HepG2 (cell line): ENCODE results near the gene HENMT1. TPM values are rescaled to one million over a fixed set of nuclear protein-coding genes. Genes with fewer than 3 reads are reported as not detected.
"Not testable (repeated sequence)": the region's sequence is repeated elsewhere in the genome, so short reads cannot be mapped to it uniquely, and the experiment has no call there.

Experiments
- ATAC-seq: fragments of 200-7000 bp; cut with Tn5 transposase; 3 replicates; pipeline ENCODE4 v1.9.1; 2020; ENCODE audit warnings: mild to moderate bottlenecking, moderate library complexity
- BruUV-seq: library from RNA; stranded (reverse); fragments of 400-500 nt; replicated peaks from 2 replicates; lab custom pipeline; 2021; lab: Mats Ljungman, UMichigan
- CTCF ChIA-PET: fragments of 300-600 bp; formaldehyde crosslinking; extraction: SDS; loops from one replicate; lab custom pipeline; 2021; ENCODE audit warnings: low total read pairs, inconsistent platforms, low intra/inter-chr PET ratio; lab: Yijun Ruan, JAX
- POLR2A ChIA-PET: fragments of 350-600 bp; sonication (Branson Sonifier 250); formaldehyde crosslinking; loops from one replicate; lab custom pipeline; 2020; ENCODE audit warnings: antibody characterized with exemption, inconsistent platforms; lab: Yijun Ruan, JAX
- DNase-seq: peaks from one replicate; pipeline ENCODE4 v3.0.0-alpha.2; 2015; ENCODE audit warnings: low spot score
- FAIRE-seq: peaks from 3 replicates; lab custom pipeline; 2011; peaks lifted over from hg19 to GRCh38; lab: Jason Lieb, UNC
- H2AFZ ChIP-seq: one replicate; pipeline ENCODE4 v1.6.1; 2011; ENCODE audit warnings: low read length, inconsistent platforms
- H3K27ac ChIP-seq: fragments of 300-600 bp; 3 replicates; pipeline ENCODE4 v1.8.0; 2011; ENCODE audit warnings: mixed run types, mild to moderate bottlenecking, mixed read lengths, low read length, inconsistent platforms; ENCODE audit not compliant: insufficient read depth; ENCODE audit errors: extremely low read length
- H3K27me3 ChIP-seq, 2 experiments: fragments of 200-600 bp in 1 of 2; 2 replicates in 1 of 2; 3 replicates in 1 of 2; pipeline versions ENCODE4 v1.6.0 to v1.8.0; 2011; ENCODE audit warnings: low read length in 2 of 2, mild to moderate bottlenecking in 2 of 2, moderate library complexity in 2 of 2, inconsistent platforms in 1 of 2; ENCODE audit not compliant: insufficient read depth in 2 of 2, control insufficient read depth in 1 of 2
- H3K36me3 ChIP-seq, 2 experiments: fragments of 200-600 bp in 1 of 2; replicated peaks in 1 of 2; 2 replicates in 1 of 2; 3 replicates in 1 of 2; pipeline versions ENCODE4 v1.5.1 to v1.8.0; 2011; ENCODE audit warnings: low read length in 2 of 2, inconsistent platforms in 1 of 2; ENCODE audit not compliant: insufficient read depth in 2 of 2, control insufficient read depth in 1 of 2
- H3K4me1 ChIP-seq: 2 replicates; pipeline ENCODE4 v1.5.1; 2012; ENCODE audit warnings: low read length, inconsistent platforms; ENCODE audit not compliant: insufficient read depth
- H3K4me2 ChIP-seq: 2 replicates; pipeline ENCODE4 v1.6.0; 2011; ENCODE audit warnings: low read depth, low read length, inconsistent platforms
- H3K4me3 ChIP-seq, 3 experiments: fragments of 200-600 bp in 1 of 3; sonication (generic), shearing (Covaris generic) in 1 of 3; replicated peaks in 1 of 3; 2 replicates each; pipeline ENCODE4 v1.5.1; 2011 to 2016; ENCODE audit warnings: low read length in 3 of 3, inconsistent platforms in 2 of 3, low read depth in 2 of 3, mild to moderate bottlenecking in 2 of 3, control low read depth in 1 of 3, mixed read lengths in 1 of 3; ENCODE audit not compliant: insufficient read depth in 1 of 3
- H3K79me2 ChIP-seq: one replicate; pipeline ENCODE4 v1.6.1; 2011; ENCODE audit warnings: low read length, inconsistent platforms; ENCODE audit not compliant: insufficient read depth
- H3K9ac ChIP-seq: 2 replicates; pipeline ENCODE4 v1.6.0; 2011; ENCODE audit warnings: mild to moderate bottlenecking, low read depth, low read length, inconsistent platforms; ENCODE audit not compliant: insufficient read depth
- H3K9me3 ChIP-seq: 2 replicates; pipeline ENCODE4 v1.5.1; 2012; ENCODE audit warnings: mild to moderate bottlenecking, low read length
- H4K20me1 ChIP-seq: 2 replicates; pipeline ENCODE4 v1.6.0; 2011; ENCODE audit warnings: inconsistent platforms, mild to moderate bottlenecking, low read length, moderate library complexity; ENCODE audit not compliant: insufficient read depth
- DNMT3B ChIP-seq: conservative IDR thresholded peaks from 2 replicates; pipeline ENCODE4 v1.6.1; 2016; ENCODE audit warnings: missing biosample characterization, control low read depth
- FIP1L1 ChIP-seq: fragments of 200-400 bp; formaldehyde crosslinking; IDR thresholded peaks from 2 replicates; pipeline ENCODE4 v1.6.1; 2018; ENCODE audit warnings: low read depth, mild to moderate bottlenecking, low read length, moderate library complexity, borderline replicate concordance; ENCODE audit not compliant: insufficient read depth
- GMEB2 ChIP-seq: IDR thresholded peaks from 2 replicates; pipeline ENCODE4 v1.6.1; 2016; ENCODE audit warnings: missing biosample characterization, missing genetic modification reagents, low read depth
- HMGXB4 ChIP-seq, 2 experiments: sonication (generic) in 1 of 2; formaldehyde crosslinking in 1 of 2; IDR thresholded peaks; 2 replicates each; pipeline versions ENCODE4 v1.4.0 to v1.6.1; 2018 to 2020; ENCODE audit warnings: missing genetic modification reagents in 2 of 2, borderline replicate concordance in 1 of 2, low read depth in 1 of 2, mild to moderate bottlenecking in 1 of 2, missing biosample characterization in 1 of 2
- IRF1 ChIP-seq: sonication (generic); formaldehyde crosslinking; IDR thresholded peaks from 2 replicates; pipeline ENCODE4 v1.4.0; 2020; ENCODE audit warnings: low read depth, mild to moderate bottlenecking, missing genetic modification reagents
- ISX ChIP-seq: sonication (generic); formaldehyde crosslinking; conservative IDR thresholded peaks from 2 replicates; pipeline ENCODE4 v1.5.0; 2020; ENCODE audit warnings: missing genetic modification reagents
- NFATC3 ChIP-seq: sonication (generic); formaldehyde crosslinking; IDR thresholded peaks from 2 replicates; pipeline ENCODE4 v1.5.1; 2020; ENCODE audit warnings: mild to moderate bottlenecking, missing genetic modification reagents
- NRL ChIP-seq: sonication (generic); formaldehyde crosslinking; IDR thresholded peaks from 2 replicates; pipeline ENCODE4 v1.5.0; 2020; ENCODE audit warnings: missing genetic modification reagents, mild to moderate bottlenecking, moderate library complexity, borderline replicate concordance
- PREB ChIP-seq: sonication (generic); formaldehyde crosslinking; IDR thresholded peaks from 2 replicates; pipeline ENCODE4 v1.4.0; 2020; ENCODE audit warnings: missing genetic modification reagents
- REXO4 ChIP-seq: sonication (generic); formaldehyde crosslinking; IDR thresholded peaks from 2 replicates; pipeline ENCODE4 v1.8.0; 2022; ENCODE audit warnings: missing genetic modification reagents, mild to moderate bottlenecking, borderline replicate concordance
- ZMYM4 ChIP-seq: sonication (generic); formaldehyde crosslinking; IDR thresholded peaks from 2 replicates; pipeline ENCODE4 v1.8.1; 2023; ENCODE audit warnings: mild to moderate bottlenecking, missing genetic modification reagents
- ZNF12 ChIP-seq: sonication (generic); formaldehyde crosslinking; IDR thresholded peaks from 2 replicates; pipeline ENCODE4 v1.5.0; 2020; ENCODE audit warnings: missing genetic modification reagents
- ZNF543 ChIP-seq: sonication (generic); formaldehyde crosslinking; IDR thresholded peaks from 2 replicates; pipeline ENCODE4 v1.4.0; 2020; ENCODE audit warnings: mild to moderate bottlenecking, missing genetic modification reagents
- WGBS: methylation state at CpG from one replicate; pipeline ENCODE4 v1.1.6; 2017; ENCODE audit warnings: low lambda C conversion rate; 5-methylcytosine and 5-hydroxymethylcytosine counted together
- in situ Hi-C: cut with HindIII; loops from 2 replicates; pipeline ENCODE4 v1.10.0; 2017; ENCODE audit warnings: low pct_unique_long_range_greater_than_20kb; ENCODE audit not compliant: extremely low pct_ligation_motif_present
- intact Hi-C: fragments of 100-400 bp; cut with micrococcal nuclease; formaldehyde crosslinking; loops from one replicate; pipeline ENCODE4 v1.10.0; 2022; ENCODE audit not compliant: unreplicated experiment
- polyA plus RNA-seq, 8 experiments: library from polyadenylated mRNA; depleted of rRNA in 3 of 8; stranded (reverse) in 7 of 8; unstranded in 1 of 8; fragments of >200 nt; fragmentation: Illumina TruSeq in 4 of 8; extraction: Trizol in 4 of 8; gene quantifications; 2 replicates each; pipeline versions ENCODE4 v1.2.1 to v1.2.3, GENCODE V29; 2011 to 2016; ENCODE audit warnings: low read depth in 4 of 8, missing spikeins in 1 of 8, mixed read lengths in 1 of 8; ENCODE audit not compliant: insufficient read depth in 1 of 8
- total RNA-seq, 5 experiments: library from RNA; depleted of rRNA; stranded (reverse); fragments of >200 nt; fragmentation: Illumina TruSeq; extraction: Trizol; gene quantifications; 2 replicates each; pipeline ENCODE4 v1.2.3, GENCODE V29; 2016; ENCODE audit warnings: low read depth in 1 of 5

Gene HENMT1
- total and polyA plus RNA-seq, 2 of the 13 experiments (the other 11 are each of a cell fraction or from before 2014, with no cell fraction given): not detected

- TF ChIP-seq REXO4 (CRISPR knock-in tag) (no peak), FIP1L1 (no peak), GMEB2 (no peak)
These were observed 8.8 kb upstream of the HENMT1 start (continued) for GRCh38 chr1:108669679-108670078.

GRCh38 chr1:108668777-108669176 is 7.9 kb upstream of the HENMT1 start:
- in situ Hi-C loops: no loop called here
- POLR2A ChIA-PET: no interaction called here
- Histone ChIP-seq H3K27ac (no peak overlapping the region), H3K4me1 (no peaks in the 10 kb centered on the region), H3K79me2 (no peaks in the 10 kb centered on the region), H3K9me3 (no peaks in the 10 kb centered on the region), H3K27me3 (no peaks in the 10 kb centered on the region), H3K4me2 (no peak overlapping the region), H3K4me3 (no peak overlapping the region), H4K20me1 (no peaks in the 10 kb centered on the region)
- no peak for ATAC-seq
- intact Hi-C loops: no loop called here
- BruUV-seq: no TSS peak
- DNase-seq: no peak
- TF ChIP-seq ZNF543 (no peak), DNMT3B (CRISPR knock-in tag) (no peak), ISX (CRISPR knock-in tag) (no peak), NRL (no peak), NFATC3 (CRISPR knock-in tag) (no peak), ZMYM4 (CRISPR knock-in tag) (no peak), ZNF12 (no peak), HMGXB4 (CRISPR knock-in tag; IDR thresholded peaks at IDR 0.05; ENCODE audit: borderline replicate concordance in 1 of 2, low read depth in 1 of 2) (no peak), PREB (CRISPR knock-in tag) (no peak), IRF1 (CRISPR knock-in tag) (no peak)
- TF ChIP-seq, all 625 proteins: peak for 0
- Histone ChIP-seq H3K36me3 (no peaks in the 10 kb centered on the region), H2AFZ (no peak overlapping the region), H3K9ac (no peak overlapping the region)
- no peak for FAIRE-seq
- CTCF ChIA-PET: no interaction called here

GRCh38 chr1:108667422-108667821 is 6.5 kb upstream of the HENMT1 start:
- H3K79me2 ChIP-seq, in situ Hi-C loops, H3K9ac ChIP-seq, H2AFZ ChIP-seq, ATAC-seq, H3K36me3 ChIP-seq, POLR2A ChIA-PET, H3K27me3 ChIP-seq, H3K4me3 ChIP-seq, H3K9me3 ChIP-seq, BruUV-seq, H3K27ac ChIP-seq, FAIRE-seq, H3K4me2 ChIP-seq, DNase-seq, CTCF ChIA-PET, H3K4me1 ChIP-seq, H4K20me1 ChIP-seq, intact Hi-C loops: not testable (repeated sequence)
- WGBS: 84% methylated on average over 17 of the region's 28 CpGs
